ENCODE data around the gene SCMH1.

DNA sequence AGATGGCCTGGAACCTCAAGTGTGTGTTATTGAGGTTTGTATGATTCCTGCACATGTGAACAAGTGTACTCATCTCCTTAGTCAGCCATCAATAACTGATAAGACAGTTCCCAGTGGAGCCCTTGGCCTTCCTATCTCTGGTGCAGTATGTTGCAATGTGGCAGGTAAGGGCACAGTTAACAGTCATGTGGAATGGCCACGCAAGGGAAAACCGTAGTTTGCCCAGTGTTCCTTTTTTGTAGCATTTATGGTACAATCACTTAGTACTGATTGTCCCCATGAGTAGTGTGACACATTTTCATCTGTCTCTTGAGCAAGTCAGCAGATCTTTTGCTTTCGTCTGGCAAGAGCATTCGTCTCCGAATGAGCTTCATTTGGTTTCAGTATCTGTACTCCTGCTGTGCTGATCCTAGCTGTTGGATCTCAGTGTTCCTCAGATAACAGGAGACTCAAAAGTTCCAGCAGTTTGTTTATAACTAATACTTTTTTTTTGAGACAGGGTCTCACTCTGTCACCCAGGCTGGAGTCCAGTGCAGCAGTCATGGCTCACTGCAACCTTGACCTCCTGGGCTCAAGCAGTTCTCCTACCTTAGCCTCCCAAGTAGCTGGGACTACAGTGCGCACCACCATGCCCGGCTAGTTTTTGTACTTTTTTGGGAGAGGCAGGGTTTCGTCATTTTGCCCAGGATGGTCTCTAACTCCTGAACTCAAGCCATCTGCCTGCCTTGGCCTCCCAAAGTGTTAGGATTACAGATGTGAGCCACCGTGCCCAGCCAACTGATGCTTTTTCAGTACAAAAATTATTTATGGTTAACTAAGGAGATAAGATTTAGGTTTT is 254.4 kb downstream of the SCMH1 start:
- TF ChIP-seq CTCF (IDR thresholded peaks at IDR 0.05), result no peak
- no peak for TF ChIP-seq POLR2A (IDR thresholded peaks at IDR 0.05)
